Osteoblast (primary cell): ENCODE data around the gene INHBC. TPM values are rescaled to one million over a fixed set of nuclear protein-coding genes. Genes with fewer than 3 reads are reported as not detected.
A peak's percentile ranks its signal among the peaks of the same experiment; 100 is the strongest.

ENCODE experiments used
- DNase-seq: peaks from one replicate; pipeline ENCODE4 v3.0.0; 2011; ENCODE audit warnings: low spot score, mixed read lengths; ENCODE audit not compliant: insufficient read length; ENCODE audit errors: missing footprints
- H2AFZ ChIP-seq: 2 replicates; pipeline ENCODE4 v1.6.0; 2011; ENCODE audit warnings: mild to moderate bottlenecking, low read length
- H3K27ac ChIP-seq: 2 replicates; pipeline ENCODE4 v1.5.1; 2011; ENCODE audit warnings: mild to moderate bottlenecking, low read depth, low read length, moderate library complexity
- H3K27me3 ChIP-seq: 2 replicates; pipeline ENCODE4 v1.6.0; 2012; ENCODE audit warnings: mild to moderate bottlenecking, control low read depth, inconsistent platforms, low read length, moderate library complexity; ENCODE audit not compliant: insufficient read depth
- H3K36me3 ChIP-seq: 2 replicates; pipeline ENCODE4 v1.5.1; 2011; ENCODE audit warnings: mild to moderate bottlenecking, low read length, control low read depth, moderate library complexity; ENCODE audit not compliant: insufficient read depth
- H3K4me1 ChIP-seq: 2 replicates; pipeline ENCODE4 v1.5.1; 2011; ENCODE audit warnings: mild to moderate bottlenecking, low read length, control low read depth, moderate library complexity; ENCODE audit not compliant: insufficient read depth
- H3K4me2 ChIP-seq: 2 replicates; pipeline ENCODE4 v1.6.0; 2011; ENCODE audit warnings: mild to moderate bottlenecking, low read length; ENCODE audit not compliant: insufficient read depth
- H3K4me3 ChIP-seq: fragments of 200-600 bp; sonication (generic); 3 replicates; pipeline ENCODE4 v1.5.1; 2012; ENCODE audit warnings: mild to moderate bottlenecking, low read length, inconsistent platforms; ENCODE audit not compliant: insufficient read depth
- H3K79me2 ChIP-seq: 2 replicates; pipeline ENCODE4 v1.6.0; 2012; ENCODE audit warnings: mild to moderate bottlenecking, low read length, control low read depth, inconsistent platforms; ENCODE audit not compliant: insufficient read depth
- H3K9me3 ChIP-seq: 2 replicates; pipeline ENCODE4 v1.5.1; 2011; ENCODE audit warnings: low read depth, low read length, control low read depth
- H4K20me1 ChIP-seq: 2 replicates; pipeline ENCODE4 v1.6.0; 2012; ENCODE audit warnings: mild to moderate bottlenecking, low read length, control low read depth; ENCODE audit not compliant: insufficient read depth
- CTCF ChIP-seq: IDR thresholded peaks from 2 replicates; pipeline ENCODE4 v1.5.1; 2011; ENCODE audit warnings: mild to moderate bottlenecking, low read depth, low read length, moderate library complexity; ENCODE audit errors: extremely low read depth
- total RNA-seq: library from RNA; depleted of rRNA; stranded (reverse); fragments of >200 nt; gene quantifications from 2 replicates; pipeline ENCODE4 v1.2.3, GENCODE V29; 2012

Gene INHBC
- not detected in 2 replicates for total RNA-seq

- Histone ChIP-seq H3K4me1 (peaks cover 6% of the 10 kb centered on the region), H3K4me3 (no peak within 1 kb of the TSS), H4K20me1 (no peaks in the 10 kb centered on the region), H3K36me3 (no peaks in the 10 kb centered on the region), H3K79me2 (peaks cover 9% of the 10 kb centered on the region), H3K27me3 (no peaks in the 10 kb centered on the region), H2AFZ (peak within 1 kb of the TSS; percentile 62), H3K27ac (no peak within 1 kb of the TSS), H3K9me3 (no peaks in the 10 kb centered on the region), H3K4me2 (no peak within 1 kb of the TSS)
- DNase-seq, result no peak
- TF ChIP-seq CTCF, result no peak
Measured at GRCh38 chr12:57434517-57435223, at the start of gene INHBC. INHBC (plus strand) TSS chr12:57434784; CDS start chr12:57434887, 103 bp downstream.

GRCh38 chr12:57385586-57385985 is 49.0 kb upstream of the INHBC start:
- no peaks in the 10 kb centered on the region for H3K9me3 ChIP-seq
- peaks cover 23% of the 10 kb centered on the region for H3K4me1 ChIP-seq
- H4K20me1 ChIP-seq, result no peaks in the 10 kb centered on the region
- peaks cover 4% of the 10 kb centered on the region for H3K36me3 ChIP-seq
- DNase-seq, result no peak
- no peak overlapping the region for H2AFZ ChIP-seq
- peaks cover 13% of the 10 kb centered on the region for H3K79me2 ChIP-seq
- TF ChIP-seq CTCF, result no peak
- no peak overlapping the region for H3K4me3 ChIP-seq
- H3K27me3 ChIP-seq, result no peaks in the 10 kb centered on the region
- H3K4me2 ChIP-seq, result no peak overlapping the region
- H3K27ac ChIP-seq, result no peak overlapping the region

GRCh38 chr12:57386187-57386720 is 48.3 kb upstream of the INHBC start:
- Histone ChIP-seq H3K4me2 (no peak overlapping the region), H3K79me2 (peaks cover 12% of the 10 kb centered on the region), H3K27ac (no peak overlapping the region), H3K9me3 (no peaks in the 10 kb centered on the region), H2AFZ (no peak overlapping the region), H3K4me1 (peaks cover 23% of the 10 kb centered on the region), H3K27me3 (no peaks in the 10 kb centered on the region), H3K4me3 (no peak overlapping the region), H3K36me3 (peaks cover 4% of the 10 kb centered on the region), H4K20me1 (no peaks in the 10 kb centered on the region)
- no peak for TF ChIP-seq CTCF
- DNase-seq, result no peak

GRCh38 chr12:57388425-57388824 is 46.2 kb upstream of the INHBC start:
- peak overlapping the region; percentile 76 for H3K4me2 ChIP-seq
- H4K20me1 ChIP-seq, result no peaks in the 10 kb centered on the region
- H3K4me3 ChIP-seq, result no peak overlapping the region
- no peak for TF ChIP-seq CTCF
- no peak overlapping the region for H2AFZ ChIP-seq
- H3K27ac ChIP-seq, result peak overlapping the region; percentile 68
- peaks cover 21% of the 10 kb centered on the region for H3K79me2 ChIP-seq
- peaks cover 23% of the 10 kb centered on the region for H3K4me1 ChIP-seq
- H3K9me3 ChIP-seq, result no peaks in the 10 kb centered on the region
- no peaks in the 10 kb centered on the region for H3K27me3 ChIP-seq
- peaks cover 4% of the 10 kb centered on the region for H3K36me3 ChIP-seq
- no peak for DNase-seq
